ENCODE results near the gene SLC26A4.
A peak's percentile ranks its signal among the peaks of the same experiment; 100 is the strongest.

Gene SLC26A4

GRCh38 chr7:107726356-107727130 is 65.9 kb downstream of the SLC26A4 start:
- TF ChIP-seq CTCF (IDR thresholded peaks at IDR 0.05; ENCODE audit: insufficient read depth, low read length, poor library complexity, severe bottlenecking) (no peak), EZH2phosphoT487 (conservative IDR thresholded peaks at IDR 0.05; ENCODE audit: low read length) (no peak)
- Histone ChIP-seq H3K36me3 (ENCODE audit: low read length) (no peaks in the 10 kb centered on the region), H3F3A (ENCODE audit: insufficient read depth) (no peaks in the 10 kb centered on the region), H3K9me3 (ENCODE audit: insufficient read depth, low read length) (no peaks in the 10 kb centered on the region), H3K9me2 (replicated peaks; ENCODE audit: insufficient read depth, low read length) (no peaks in the 10 kb centered on the region), H4K20me1 (ENCODE audit: low read depth, low read length) (no peaks in the 10 kb centered on the region), H3K27me3 (ENCODE audit: low read length) (no peaks in the 10 kb centered on the region), H3K9ac (ENCODE audit: low read length) (no peak overlapping the region), H2AFZ (ENCODE audit: low read depth, low read length, severe bottlenecking) (no peak overlapping the region), H3K4me2 (ENCODE audit: low read depth, low read length, poor library complexity, severe bottlenecking) (no peak overlapping the region), H3K27ac (ENCODE audit: low read depth, low read length) (no peak overlapping the region), H3K4me3 (ENCODE audit: insufficient read depth, low read length, poor library complexity, severe bottlenecking) (no peak overlapping the region), H3K79me2 (ENCODE audit: insufficient read depth, low read length) (no peaks in the 10 kb centered on the region)

- Histone ChIP-seq H3K9me3 (ENCODE audit: insufficient read depth, low read length) (no peaks in the 10 kb centered on the region), H3K27ac (ENCODE audit: low read depth, low read length) (no peak overlapping the region), H3K79me2 (ENCODE audit: insufficient read depth, low read length) (no peaks in the 10 kb centered on the region), H3K27me3 (ENCODE audit: low read length) (no peaks in the 10 kb centered on the region), H3F3A (ENCODE audit: insufficient read depth) (no peaks in the 10 kb centered on the region), H3K4me2 (ENCODE audit: low read depth, low read length, poor library complexity, severe bottlenecking) (no peak overlapping the region), H3K4me3 (ENCODE audit: insufficient read depth, low read length, poor library complexity, severe bottlenecking) (no peak overlapping the region), H3K9me2 (replicated peaks; ENCODE audit: insufficient read depth, low read length) (no peaks in the 10 kb centered on the region), H3K36me3 (ENCODE audit: low read length) (no peaks in the 10 kb centered on the region), H2AFZ (ENCODE audit: low read depth, low read length, severe bottlenecking) (no peak overlapping the region), H3K9ac (ENCODE audit: low read length) (no peak overlapping the region), H4K20me1 (ENCODE audit: low read depth, low read length) (no peaks in the 10 kb centered on the region)
- TF ChIP-seq CTCF (IDR thresholded peaks at IDR 0.05; ENCODE audit: insufficient read depth, low read length, poor library complexity, severe bottlenecking), result no peak
- no peak for TF ChIP-seq EZH2phosphoT487 (conservative IDR thresholded peaks at IDR 0.05; ENCODE audit: low read length)
These were observed 67.6 kb downstream of the SLC26A4 start for GRCh38 chr7:107728276-107728675.

- peak overlapping the region; percentile 87 for H3K4me2 ChIP-seq (ENCODE audit: low read depth, low read length, poor library complexity, severe bottlenecking)
- peak overlapping the region; percentile 80 for H2AFZ ChIP-seq (ENCODE audit: low read depth, low read length, severe bottlenecking)
- peaks cover 5% of the 10 kb centered on the region; the same call in 1 of the 2 replicates for H3K36me3 ChIP-seq (ENCODE audit: low read length)
- peak overlapping the region; percentile 90 for H3K4me3 ChIP-seq (ENCODE audit: insufficient read depth, low read length, poor library complexity, severe bottlenecking)
- peaks cover 40% of the 10 kb centered on the region for H3K79me2 ChIP-seq (ENCODE audit: insufficient read depth, low read length)
- TF ChIP-seq CTCF (IDR thresholded peaks at IDR 0.05; ENCODE audit: insufficient read depth, low read length, poor library complexity, severe bottlenecking), result no peak
- no peak for TF ChIP-seq EZH2phosphoT487 (conservative IDR thresholded peaks at IDR 0.05; ENCODE audit: low read length)
- H3K27me3 ChIP-seq (ENCODE audit: low read length), result no peaks in the 10 kb centered on the region
- no peaks in the 10 kb centered on the region for H3K9me3 ChIP-seq (ENCODE audit: insufficient read depth, low read length)
- H3K27ac ChIP-seq (ENCODE audit: low read depth, low read length), result peak overlapping the region; percentile 89
- H3K9me2 ChIP-seq (replicated peaks; ENCODE audit: insufficient read depth, low read length), result no peaks in the 10 kb centered on the region
- peaks cover 30% of the 10 kb centered on the region for H4K20me1 ChIP-seq (ENCODE audit: low read depth, low read length)
- peaks cover 16% of the 10 kb centered on the region for H3F3A ChIP-seq (ENCODE audit: insufficient read depth)
- H3K9ac ChIP-seq (ENCODE audit: low read length), result peak overlapping the region; percentile 77
These were observed 82.3 kb downstream of the SLC26A4 start for GRCh38 chr7:107742678-107743566.

Measured in SU-DHL-6 (cell line).